GM03348 (cell line): ENCODE results near the gene DNAJA4.

Experiments
- DNase-seq: peaks from one replicate; pipeline ENCODE4 v3.0.0; 2012; ENCODE audit warnings: low spot score

DNAJA4 gene

GRCh38 chr15:78316283-78317083 lies 52.1 kb downstream of the DNAJA4 start:
- DNase-seq: no peak

- no peak for DNase-seq
Observed at GRCh38 chr15:78317145-78317836, 52.9 kb downstream of the DNAJA4 start.

- no peak for DNase-seq
Observed at GRCh38 chr15:78319588-78319987, 55.2 kb downstream of the DNAJA4 start.

DNA sequence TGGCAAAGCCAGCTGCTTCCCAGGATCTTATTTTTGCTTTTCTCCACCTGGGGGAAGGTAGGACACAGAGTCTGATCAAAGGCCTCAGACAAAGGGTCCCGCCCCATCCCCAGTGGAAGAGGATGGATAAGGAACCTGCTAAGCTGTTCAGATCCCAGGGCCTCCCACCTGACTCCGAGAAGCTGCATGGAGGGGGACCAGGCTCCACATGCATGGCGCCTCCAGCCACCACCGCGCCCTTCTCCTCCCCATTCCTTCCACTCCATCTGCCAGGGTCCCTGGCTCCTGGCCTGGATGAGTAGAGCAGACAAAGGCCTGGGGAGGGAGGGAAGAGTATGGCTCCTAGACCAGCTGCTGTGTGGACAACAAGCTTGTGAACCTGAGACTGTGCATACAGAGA lies 55.8 kb downstream of the DNAJA4 start:
- DNase-seq: no peak

GRCh38 chr15:78321041-78321570 lies 56.7 kb downstream of the DNAJA4 start:
- DNase-seq: no peak

GRCh38 chr15:78321786-78322185 lies 57.4 kb downstream of the DNAJA4 start:
- no peak for DNase-seq

DNA sequence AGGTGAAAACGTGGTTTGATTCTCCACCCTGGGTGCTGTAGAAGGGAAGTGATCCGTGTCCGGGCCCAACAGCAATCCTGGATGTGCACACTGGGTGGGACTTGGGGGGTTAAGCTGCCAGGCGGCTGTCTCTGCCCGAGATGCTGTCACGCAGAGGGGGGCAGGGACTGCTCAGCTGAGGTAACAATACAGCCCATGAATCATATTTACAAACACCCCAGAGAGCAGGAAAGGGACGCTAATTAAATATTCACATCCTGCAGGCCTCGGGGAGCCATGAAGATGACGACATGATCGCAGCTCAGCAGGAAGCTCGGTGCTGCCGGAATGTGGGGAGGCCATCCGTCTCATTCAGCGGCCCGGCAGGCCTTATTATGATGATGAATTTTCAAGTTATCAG lies 57.9 kb downstream of the DNAJA4 start:
- DNase-seq: no peak

GRCh38 chr15:78322724-78323521 lies 58.6 kb downstream of the DNAJA4 start:
- no peak for DNase-seq

DNA sequence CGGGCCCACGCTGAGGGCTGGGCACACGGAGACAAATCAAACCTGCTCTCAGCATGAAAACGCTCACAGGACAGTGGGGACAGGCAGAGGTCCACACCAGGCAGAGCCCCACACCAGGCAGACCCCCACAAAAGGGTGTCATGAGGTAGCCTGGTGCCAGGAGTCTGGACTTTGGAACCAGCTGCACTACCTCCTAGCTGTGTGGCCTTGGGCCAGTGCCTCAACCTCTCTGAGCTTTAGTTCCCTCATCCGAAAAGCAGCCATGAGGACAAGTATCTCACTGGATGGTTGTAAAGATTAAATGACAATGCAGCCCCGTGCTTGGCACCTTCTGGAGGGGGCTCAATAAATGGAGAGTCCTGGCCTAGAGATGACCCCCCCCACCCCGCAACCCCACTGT lies 59.3 kb downstream of the DNAJA4 start:
- no peak for DNase-seq

DNA sequence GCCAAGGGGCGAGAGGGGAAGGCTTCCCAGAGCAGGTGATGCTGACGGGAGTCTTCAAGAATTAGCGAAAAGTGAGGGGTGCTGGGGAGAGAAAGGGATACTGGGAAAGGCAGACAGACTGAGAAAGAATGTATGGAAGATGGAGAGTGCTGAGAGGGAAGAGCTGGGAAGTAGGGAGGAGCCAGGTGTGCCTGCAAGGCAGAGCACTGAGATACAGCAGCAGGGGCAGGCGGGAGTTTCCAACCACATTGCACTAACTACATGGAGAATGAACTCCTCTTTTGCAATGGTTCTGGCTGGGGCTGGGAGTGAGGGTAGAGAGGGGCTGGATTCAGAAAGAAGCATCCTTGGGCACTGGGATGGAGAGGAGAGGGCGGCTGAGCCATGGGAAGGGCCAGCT lies 59.8 kb downstream of the DNAJA4 start:
- DNase-seq: no peak

DNA sequence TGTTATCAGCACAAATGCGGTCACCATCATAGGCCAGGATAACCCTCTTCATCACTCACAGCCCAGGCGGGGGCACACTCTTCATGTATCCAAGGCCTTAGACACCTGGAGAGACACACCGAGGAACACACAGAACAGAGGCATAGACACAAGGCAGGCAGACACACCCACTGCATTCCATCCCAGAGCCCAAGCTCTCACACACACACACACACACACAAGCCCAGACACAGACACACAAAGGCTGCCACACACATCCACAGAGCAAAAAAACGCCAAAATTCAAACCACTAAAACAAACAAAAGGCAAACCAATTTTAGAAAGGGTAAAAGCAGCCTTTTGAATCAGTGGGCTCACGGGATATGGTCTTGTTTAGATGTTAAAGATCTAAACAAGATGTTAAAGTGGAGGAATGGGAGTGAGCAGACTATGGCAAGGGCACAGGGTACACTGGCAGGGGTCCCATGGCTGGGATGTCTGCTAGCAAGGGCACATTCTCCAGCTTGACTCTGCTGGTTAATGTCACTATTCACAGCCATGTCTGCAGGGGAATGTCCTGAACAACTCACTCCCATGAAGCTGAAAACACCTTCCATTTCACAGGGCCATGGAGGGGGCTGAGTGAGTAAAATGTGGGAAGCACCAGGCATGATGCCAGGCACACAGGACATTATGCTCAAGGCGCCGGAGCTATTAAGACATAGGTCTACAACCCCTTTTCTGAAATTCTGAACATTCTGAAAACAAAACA lies 60.9 kb downstream of the DNAJA4 start:
- no peak for DNase-seq

DNA sequence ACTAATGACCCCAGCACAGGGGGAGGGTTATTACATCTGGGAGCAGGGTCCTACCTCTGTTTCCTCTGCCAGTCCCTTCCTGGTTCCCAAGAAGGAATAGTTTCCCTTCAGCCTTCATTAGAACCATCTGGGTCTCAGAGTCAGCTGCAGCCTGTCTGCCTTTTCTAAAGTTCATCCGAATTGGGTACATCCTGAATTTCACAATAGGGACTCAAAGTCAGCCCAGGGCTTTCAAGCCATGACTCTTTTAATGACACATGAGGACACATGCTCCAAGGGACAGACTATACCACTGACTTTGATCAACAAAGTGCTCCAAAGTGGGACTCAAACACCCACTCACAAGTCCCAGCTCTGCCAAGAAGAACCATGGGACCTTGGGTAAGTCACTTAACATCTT lies 63.1 kb downstream of the DNAJA4 start:
- no peak for DNase-seq

GRCh38 chr15:78329625-78330024 lies 65.3 kb downstream of the DNAJA4 start:
- DNase-seq: no peak
